Smooth muscle cell (in vitro differentiated cells): ENCODE measurements around the gene COX6B2. TPM values are rescaled to one million over a fixed set of nuclear protein-coding genes. Genes with fewer than 3 reads are reported as not detected.

Experiments used
- DNase-seq: peaks from one replicate; lab custom pipeline; 2025; ENCODE audit not compliant: unreplicated experiment; lab: John Stamatoyannopoulos, UW
- H2AFZ ChIP-seq: fragments of 200-600 bp; sonication (generic); 2 replicates; pipeline ENCODE4 v1.6.0; 2016; ENCODE audit warnings: antibody characterized with exemption, low read depth, mild to moderate bottlenecking
- H3F3A ChIP-seq: fragments of 200-600 bp; sonication (generic); 2 replicates; pipeline ENCODE4 v1.6.0; 2017; ENCODE audit warnings: antibody characterized with exemption, low read depth
- H3K27ac ChIP-seq: fragments of 200-600 bp; sonication (generic); 2 replicates; pipeline ENCODE4 v1.5.1; 2016; ENCODE audit warnings: low read depth, mild to moderate bottlenecking
- H3K27me3 ChIP-seq: fragments of 200-600 bp; sonication (generic); 2 replicates; pipeline ENCODE4 v1.6.1; 2016; ENCODE audit warnings: low read depth, mild to moderate bottlenecking
- H3K36me3 ChIP-seq: fragments of 200-600 bp; sonication (generic); 2 replicates; pipeline ENCODE4 v1.5.1; 2016; ENCODE audit warnings: low read depth
- H3K4me1 ChIP-seq: fragments of 200-600 bp; sonication (generic); 2 replicates; pipeline ENCODE4 v1.5.1; 2016; ENCODE audit warnings: low read depth
- H3K4me2 ChIP-seq: fragments of 200-600 bp; sonication (generic); 2 replicates; pipeline ENCODE4 v1.6.0; 2016; ENCODE audit warnings: mild to moderate bottlenecking
- H3K4me3 ChIP-seq: fragments of 200-600 bp; sonication (generic); 2 replicates; pipeline ENCODE4 v1.5.1; 2016; ENCODE audit warnings: mild to moderate bottlenecking
- H3K79me2 ChIP-seq: fragments of 200-600 bp; sonication (generic); 2 replicates; pipeline ENCODE4 v1.6.0; 2016; ENCODE audit warnings: low read depth, mild to moderate bottlenecking
- H3K9ac ChIP-seq: fragments of 200-600 bp; sonication (generic); 2 replicates; pipeline ENCODE4 v1.6.0; 2016; ENCODE audit warnings: low read depth
- H3K9me3 ChIP-seq: fragments of 200-600 bp; sonication (generic); replicated peaks from 2 replicates; pipeline ENCODE4 v1.5.1; 2016; ENCODE audit warnings: low read depth
- H4K20me1 ChIP-seq: fragments of 200-600 bp; sonication (generic); 2 replicates; pipeline ENCODE4 v1.6.0; 2016; ENCODE audit warnings: low read depth
- WGBS: methylation state at CpG from one replicate; pipeline ENCODE4 v1.1.7; 2016; ENCODE audit warnings: low lambda C conversion rate; 5-methylcytosine and 5-hydroxymethylcytosine counted together
- polyA plus RNA-seq: library from polyadenylated mRNA; unstranded; fragments of >200 nt; fragmentation: Nextera tagmentation; extraction: Ambion mirVana; gene quantifications from 2 replicates; pipeline ENCODE4 v1.2.1, GENCODE V29; 2016
- total RNA-seq: library from RNA; depleted of rRNA; stranded (reverse); fragments of >200 nt; gene quantifications from 2 replicates; pipeline ENCODE4 v1.2.3, GENCODE V29; 2014
- TF ChIP-seq, protein P1 (sequence below): fragments of 200-600 bp; sonication (generic); IDR thresholded peaks from 2 replicates; pipeline ENCODE4 v1.5.1; 2017; ENCODE audit warnings: borderline replicate concordance, mild to moderate bottlenecking, antibody characterized with exemption; ENCODE audit not compliant: insufficient read depth, poor library complexity, severe bottlenecking

Gene COX6B2
- total and polyA plus RNA-seq, 2 experiments from 2014 or later, result 0.18 to 1.7 TPM

DNA sequence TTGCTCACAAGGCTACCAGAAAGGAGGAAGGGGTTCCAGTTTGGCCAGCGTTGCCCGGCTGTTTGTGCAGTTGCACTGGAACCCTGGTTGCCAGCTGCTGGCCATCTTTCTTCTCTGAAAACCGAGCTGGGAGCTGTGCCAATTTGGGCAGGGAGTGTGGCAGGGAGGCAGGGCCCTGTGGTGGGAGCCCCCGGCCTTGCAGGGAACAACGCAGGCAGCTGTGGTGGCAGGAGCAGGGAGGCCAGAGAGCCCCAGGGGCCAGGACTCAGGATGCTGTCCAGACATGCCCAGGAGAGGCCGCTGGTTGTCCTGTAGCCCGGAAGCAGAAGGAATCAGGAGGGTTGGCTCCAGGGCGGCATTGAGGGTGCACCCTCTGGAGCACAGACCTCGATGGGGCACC, 10.1 kb downstream of the COX6B2 start:
- H3K9ac ChIP-seq, result no peak overlapping the region
- no peak overlapping the region for H3K4me2 ChIP-seq
- H3K79me2 ChIP-seq, result peaks cover 15% of the 10 kb centered on the region
- H3K4me3 ChIP-seq, result no peak overlapping the region
- no peak overlapping the region for H2AFZ ChIP-seq
- TF ChIP-seq, protein P1, sequence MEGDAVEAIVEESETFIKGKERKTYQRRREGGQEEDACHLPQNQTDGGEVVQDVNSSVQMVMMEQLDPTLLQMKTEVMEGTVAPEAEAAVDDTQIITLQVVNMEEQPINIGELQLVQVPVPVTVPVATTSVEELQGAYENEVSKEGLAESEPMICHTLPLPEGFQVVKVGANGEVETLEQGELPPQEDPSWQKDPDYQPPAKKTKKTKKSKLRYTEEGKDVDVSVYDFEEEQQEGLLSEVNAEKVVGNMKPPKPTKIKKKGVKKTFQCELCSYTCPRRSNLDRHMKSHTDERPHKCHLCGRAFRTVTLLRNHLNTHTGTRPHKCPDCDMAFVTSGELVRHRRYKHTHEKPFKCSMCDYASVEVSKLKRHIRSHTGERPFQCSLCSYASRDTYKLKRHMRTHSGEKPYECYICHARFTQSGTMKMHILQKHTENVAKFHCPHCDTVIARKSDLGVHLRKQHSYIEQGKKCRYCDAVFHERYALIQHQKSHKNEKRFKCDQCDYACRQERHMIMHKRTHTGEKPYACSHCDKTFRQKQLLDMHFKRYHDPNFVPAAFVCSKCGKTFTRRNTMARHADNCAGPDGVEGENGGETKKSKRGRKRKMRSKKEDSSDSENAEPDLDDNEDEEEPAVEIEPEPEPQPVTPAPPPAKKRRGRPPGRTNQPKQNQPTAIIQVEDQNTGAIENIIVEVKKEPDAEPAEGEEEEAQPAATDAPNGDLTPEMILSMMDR, result no peak
- no peaks in the 10 kb centered on the region for H3K36me3 ChIP-seq
- no peaks in the 10 kb centered on the region for H3K9me3 ChIP-seq
- H3K4me1 ChIP-seq, result peaks cover 13% of the 10 kb centered on the region
- H3K27ac ChIP-seq, result no peak overlapping the region
- 77% methylated on average over 9 of the region's 9 CpGs for WGBS
- peaks cover 12% of the 10 kb centered on the region for H4K20me1 ChIP-seq
- no peaks in the 10 kb centered on the region for H3F3A ChIP-seq
- H3K27me3 ChIP-seq, result no peaks in the 10 kb centered on the region
- DNase-seq, result no peak

DNA sequence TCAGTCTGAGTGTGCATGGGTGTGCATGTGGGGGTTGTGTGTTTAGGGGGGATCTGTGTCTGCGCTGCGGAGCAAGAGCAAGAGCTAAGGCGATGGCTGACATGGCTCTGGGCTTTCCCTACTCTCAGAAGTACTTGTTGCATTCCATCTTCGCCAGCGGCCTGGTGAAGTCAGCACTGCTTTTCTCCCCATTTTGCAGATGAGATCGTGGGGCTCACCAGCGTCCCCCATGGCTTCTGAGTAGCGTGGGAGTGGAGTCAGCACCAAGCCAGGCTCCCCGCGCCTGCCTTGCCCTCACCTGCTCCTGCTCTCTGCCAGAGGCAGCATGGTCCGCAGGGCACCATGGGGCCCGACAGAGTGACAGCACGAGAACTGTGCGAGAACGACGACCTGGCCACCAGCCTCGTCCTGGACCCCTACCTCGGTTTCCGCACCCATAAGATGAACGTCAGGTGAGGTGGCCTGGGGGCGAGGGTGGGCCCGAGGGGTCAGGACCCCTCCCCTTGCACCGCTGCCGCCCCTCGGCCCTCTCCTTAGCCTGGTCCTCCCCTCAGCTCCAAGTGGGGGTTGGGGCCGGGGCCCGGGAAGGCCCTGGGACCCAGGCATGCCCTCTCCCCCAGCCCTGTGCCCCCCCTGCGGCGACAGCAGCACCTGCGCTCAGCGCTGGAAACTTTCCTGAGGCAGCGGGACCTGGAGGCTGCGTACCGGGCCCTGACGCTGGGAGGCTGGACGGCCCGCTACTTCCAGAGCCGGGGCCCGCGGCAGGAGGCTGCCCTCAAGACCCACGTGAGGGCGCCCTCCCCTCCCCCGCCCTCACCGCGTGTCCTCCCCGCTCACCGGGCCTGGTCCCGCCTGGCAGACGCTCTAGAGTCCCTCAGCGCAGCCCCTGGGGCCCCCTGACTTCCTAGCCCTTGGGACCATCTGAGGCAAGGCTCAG, 12.7 kb downstream of the COX6B2 start:
- peaks cover 12% of the 10 kb centered on the region for H4K20me1 ChIP-seq
- TF ChIP-seq, protein P1, result no peak
- peak overlapping the region; percentile 99 for H3K4me2 ChIP-seq
- no peaks in the 10 kb centered on the region for H3F3A ChIP-seq
- H3K4me1 ChIP-seq, result peaks cover 8% of the 10 kb centered on the region
- H3K27me3 ChIP-seq, result no peaks in the 10 kb centered on the region
- no peak for DNase-seq
- H3K9ac ChIP-seq, result no peak overlapping the region
- H2AFZ ChIP-seq, result no peak overlapping the region
- H3K4me3 ChIP-seq, result peak overlapping the region; percentile 69
- no peaks in the 10 kb centered on the region for H3K9me3 ChIP-seq
- no peaks in the 10 kb centered on the region for H3K36me3 ChIP-seq
- no peak overlapping the region for H3K27ac ChIP-seq
- WGBS, result 86% methylated on average over 20 of the region's 50 CpGs
- peaks cover 15% of the 10 kb centered on the region for H3K79me2 ChIP-seq

DNA sequence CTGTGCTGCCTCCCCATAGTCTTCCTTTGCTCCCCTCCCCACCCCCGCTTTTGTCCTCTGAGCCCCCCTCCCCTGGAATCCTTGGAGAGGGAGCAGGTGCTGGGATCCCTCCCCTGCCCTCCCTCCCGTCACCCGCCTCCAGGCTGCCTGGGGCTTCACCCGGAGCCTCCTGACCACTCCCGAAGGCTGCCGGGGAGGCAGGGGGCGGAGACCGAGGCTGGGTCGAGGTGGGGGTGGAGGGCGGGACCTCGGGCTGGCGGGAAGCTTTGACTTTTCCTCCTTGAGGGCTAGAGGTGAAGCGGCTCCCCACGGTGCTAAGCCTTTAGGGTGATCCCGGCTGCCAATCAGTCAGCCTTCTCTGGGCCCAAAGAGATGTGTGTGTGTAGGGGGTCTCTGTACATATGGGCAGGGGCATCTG, 13.3 kb downstream of the COX6B2 start:
- Histone ChIP-seq H3K27ac (peak overlapping the region; percentile 77), H3K9ac (peak overlapping the region; percentile 87), H3K79me2 (peaks cover 15% of the 10 kb centered on the region), H2AFZ (no peak overlapping the region), H3K9me3 (no peaks in the 10 kb centered on the region), H3F3A (no peaks in the 10 kb centered on the region), H4K20me1 (peaks cover 12% of the 10 kb centered on the region), H3K4me1 (peaks cover 8% of the 10 kb centered on the region), H3K4me3 (peak overlapping the region; percentile 69), H3K4me2 (peak overlapping the region; percentile 99), H3K27me3 (no peaks in the 10 kb centered on the region), H3K36me3 (no peaks in the 10 kb centered on the region)
- DNase-seq, result no peak
- 11% methylated on average over 3 of the region's 15 CpGs for WGBS
- TF ChIP-seq, protein P1, result no peak
